Kidney (tissue), 14 donors: ENCODE results near the gene INPP5J. TPM values are rescaled to one million over a fixed set of nuclear protein-coding genes. Genes with fewer than 3 reads are reported as not detected.
"Not testable (repeated sequence)": the region's sequence is repeated elsewhere in the genome, so short reads cannot be mapped to it uniquely, and the experiment has no call there.

Experiments
- DNase-seq, 5 donors: peaks; one replicate each; pipeline ENCODE4 v3.0.0-alpha.2; 2013 to 2020
- FAIRE-seq: peaks from 2 replicates; lab custom pipeline; 2012; peaks lifted over from hg19 to GRCh38; lab: Jason Lieb, UNC
- H3K27ac ChIP-seq, 2 donors: one replicate each; pipeline ENCODE4 v1.7.0; 2013; ENCODE audit warnings: low read depth in 2 of 2, low read length in 2 of 2, inconsistent platforms in 1 of 2
- H3K27me3 ChIP-seq: one replicate; pipeline ENCODE4 v1.7.1; 2013; ENCODE audit warnings: low read length, inconsistent platforms; ENCODE audit not compliant: control insufficient read depth, insufficient read depth
- H3K36me3 ChIP-seq, 3 donors: one replicate each; pipeline versions ENCODE4 v1.7.0 to v1.7.1; 2013; ENCODE audit warnings: low read length in 3 of 3, control low read depth in 1 of 3, inconsistent platforms in 1 of 3; ENCODE audit not compliant: insufficient read depth in 3 of 3, control insufficient read depth in 2 of 3
- H3K4me1 ChIP-seq, 3 donors: one replicate each; pipeline versions ENCODE4 v1.7.0 to v1.7.1; 2013; ENCODE audit warnings: low read length in 3 of 3, inconsistent platforms in 1 of 3, low read depth in 1 of 3; ENCODE audit not compliant: control insufficient read depth in 2 of 3, insufficient read depth in 2 of 3
- H3K4me3 ChIP-seq, 3 donors: one replicate each; pipeline versions ENCODE4 v1.7.0 to v1.8.1; 2013; ENCODE audit warnings: low read length in 3 of 3, control low read depth in 1 of 3, inconsistent platforms in 1 of 3
- H3K9ac ChIP-seq, 3 donors: one replicate each; pipeline versions ENCODE4 v1.7.0 to v1.7.1; 2013; ENCODE audit warnings: low read length in 3 of 3, control low read depth in 1 of 3, inconsistent platforms in 1 of 3
- H3K9me3 ChIP-seq, 3 donors: one replicate each; pipeline versions ENCODE4 v1.7.0 to v1.7.1; 2013; ENCODE audit warnings: low read length in 3 of 3, control low read depth in 1 of 3, inconsistent platforms in 1 of 3; ENCODE audit not compliant: control insufficient read depth in 2 of 3, insufficient read depth in 1 of 3
- intact Hi-C: fragments of 100-400 bp; cut with DNase I; formaldehyde crosslinking; loops from one replicate; pipeline ENCODE4 v1.11.1; 2022
- polyA plus RNA-seq: library from polyadenylated mRNA; stranded (reverse); fragments of 350-450 nt; fragmentation: Illumina TruSeq; extraction: RNeasy Lipid Tissue Mini Kit (QIAGEN cat#74804); gene quantifications from one replicate; pipeline ENCODE4 v1.2.3, GENCODE V29; 2014; ENCODE audit warnings: low read depth, low replicate concordance; ENCODE audit not compliant: insufficient read depth
- total RNA-seq: library from RNA; stranded (reverse); fragmentation: NEBNext Ultra II Directional; extraction: Animal tissue kit (Norgen Biotek cat#: 25700); gene quantifications from one replicate; pipeline ENCODE4 v1.2.1, GENCODE V29; 2021
- TF ChIP-seq, protein P1 (sequence below): IDR thresholded peaks from 3 replicates; pipeline ENCODE4 v1.5.1; 2012; ENCODE audit warnings: mild to moderate bottlenecking, moderate library complexity, borderline replicate concordance; ENCODE audit not compliant: insufficient read depth; ENCODE audit errors: extremely low read depth
- donor health status: control.
- donor health status: control.
- donor health status: control.
- donor health status: control.
- donor health status: control.
- donor health status: DM: yes; HTN: yes; CAD: no.
- donor health status: Normal renal cell carcinoma (clear cell type).

Gene INPP5J
- total and polyA plus RNA-seq, 2 donors from 2014 or later, result 6.2 to 44.7 TPM

DNA sequence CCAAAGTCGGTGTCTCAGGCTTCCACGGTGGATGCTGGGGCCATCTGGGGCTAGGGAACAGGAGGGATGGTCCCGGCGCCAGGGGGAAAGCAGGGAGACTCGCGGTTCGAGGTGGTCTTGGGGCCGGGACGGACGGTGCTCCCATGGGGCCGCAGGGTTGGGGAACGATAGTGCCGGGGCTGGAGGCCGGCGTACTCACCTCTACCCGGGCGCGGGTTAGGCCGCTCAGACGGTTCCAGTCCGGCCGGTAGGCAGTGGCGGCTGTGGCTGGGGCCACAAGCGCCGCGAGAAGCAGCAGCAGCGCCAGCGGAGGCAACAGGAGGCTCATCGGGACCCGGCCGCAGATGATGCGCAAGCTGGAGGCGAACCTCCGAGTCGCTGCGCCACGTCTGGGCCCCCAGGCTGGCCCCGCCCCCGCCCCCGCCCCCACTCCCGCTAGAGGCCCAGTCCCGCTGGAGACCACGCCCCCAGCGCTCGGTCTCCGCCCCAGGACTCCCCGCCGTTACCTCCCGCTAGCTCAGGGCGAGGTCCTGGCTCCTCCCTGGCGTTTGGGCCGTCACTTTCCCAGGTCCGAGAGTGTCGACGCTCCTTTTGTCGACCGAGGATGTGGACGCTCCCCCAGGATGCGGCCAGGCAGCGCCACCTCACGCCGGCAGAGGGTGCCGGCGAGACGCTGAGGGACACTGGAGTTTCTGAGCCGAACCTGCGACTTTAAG lies 15.4 kb upstream of the INPP5J start, which contains the start of gene SELENOM:
TSS of gene SELENOM (minus strand) at position 391 of the 716 bp plus-strand sequence. CDS start at position 328, 63 bp downstream.
- H3K27me3 ChIP-seq, result no peaks in the 10 kb centered on the region
- H3K4me3 ChIP-seq, result peak within 1 kb of the TSS; percentile 61 to 81 (median 62)
- TF ChIP-seq, protein P1, sequence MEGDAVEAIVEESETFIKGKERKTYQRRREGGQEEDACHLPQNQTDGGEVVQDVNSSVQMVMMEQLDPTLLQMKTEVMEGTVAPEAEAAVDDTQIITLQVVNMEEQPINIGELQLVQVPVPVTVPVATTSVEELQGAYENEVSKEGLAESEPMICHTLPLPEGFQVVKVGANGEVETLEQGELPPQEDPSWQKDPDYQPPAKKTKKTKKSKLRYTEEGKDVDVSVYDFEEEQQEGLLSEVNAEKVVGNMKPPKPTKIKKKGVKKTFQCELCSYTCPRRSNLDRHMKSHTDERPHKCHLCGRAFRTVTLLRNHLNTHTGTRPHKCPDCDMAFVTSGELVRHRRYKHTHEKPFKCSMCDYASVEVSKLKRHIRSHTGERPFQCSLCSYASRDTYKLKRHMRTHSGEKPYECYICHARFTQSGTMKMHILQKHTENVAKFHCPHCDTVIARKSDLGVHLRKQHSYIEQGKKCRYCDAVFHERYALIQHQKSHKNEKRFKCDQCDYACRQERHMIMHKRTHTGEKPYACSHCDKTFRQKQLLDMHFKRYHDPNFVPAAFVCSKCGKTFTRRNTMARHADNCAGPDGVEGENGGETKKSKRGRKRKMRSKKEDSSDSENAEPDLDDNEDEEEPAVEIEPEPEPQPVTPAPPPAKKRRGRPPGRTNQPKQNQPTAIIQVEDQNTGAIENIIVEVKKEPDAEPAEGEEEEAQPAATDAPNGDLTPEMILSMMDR, result peak; percentile 87
- peak; percentile 98 for FAIRE-seq
- peak; percentile 95 to 99 (median 97) for DNase-seq
- peak within 1 kb of the TSS; percentile 60 to 94 (median 68) for H3K9ac ChIP-seq
- intact Hi-C loops, result no loop called here
- peak within 1 kb of the TSS; percentile 92 for H3K27ac ChIP-seq
- H3K4me1 ChIP-seq, result peaks cover 0 to 15% (median 0%) of the 10 kb centered on the region in 3 donors
- H3K9me3 ChIP-seq, result no peaks in the 10 kb centered on the region
- H3K36me3 ChIP-seq, result peaks cover 0 to 2% (median 0%) of the 10 kb centered on the region in 3 donors

DNA sequence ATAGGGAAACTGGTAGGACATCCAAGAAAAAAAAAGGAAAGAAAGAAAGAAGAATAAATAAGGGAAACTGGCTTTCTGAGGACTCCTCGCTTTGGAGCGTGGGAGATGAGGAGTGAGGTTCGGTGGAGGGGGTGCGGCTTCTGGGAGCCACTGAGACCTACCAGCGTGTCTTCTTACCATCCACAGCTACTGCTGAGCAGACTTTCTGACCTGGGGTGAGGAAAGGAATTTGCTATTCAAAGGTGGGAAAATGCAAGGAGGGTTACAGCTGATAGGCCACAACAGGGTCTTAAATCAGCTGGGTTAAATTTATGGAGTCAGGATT lies 14.9 kb upstream of the INPP5J start:
- Histone ChIP-seq H3K9me3 (no peaks in the 10 kb centered on the region), H3K4me1 (peaks cover 0 to 15% (median 0%) of the 10 kb centered on the region in 3 donors), H3K36me3 (no peaks in the 10 kb centered on the region), H3K9ac (peak overlapping the region; percentile 41 to 74 (median 60)), H3K4me3 (peak overlapping the region; percentile 57 to 62 (median 61)), H3K27ac (peak overlapping the region; percentile 59 to 87), H3K27me3 (no peaks in the 10 kb centered on the region)
- no peak for DNase-seq
- intact Hi-C loops, result no loop called here
- no peak for FAIRE-seq
- TF ChIP-seq, protein P1, result no peak

DNA sequence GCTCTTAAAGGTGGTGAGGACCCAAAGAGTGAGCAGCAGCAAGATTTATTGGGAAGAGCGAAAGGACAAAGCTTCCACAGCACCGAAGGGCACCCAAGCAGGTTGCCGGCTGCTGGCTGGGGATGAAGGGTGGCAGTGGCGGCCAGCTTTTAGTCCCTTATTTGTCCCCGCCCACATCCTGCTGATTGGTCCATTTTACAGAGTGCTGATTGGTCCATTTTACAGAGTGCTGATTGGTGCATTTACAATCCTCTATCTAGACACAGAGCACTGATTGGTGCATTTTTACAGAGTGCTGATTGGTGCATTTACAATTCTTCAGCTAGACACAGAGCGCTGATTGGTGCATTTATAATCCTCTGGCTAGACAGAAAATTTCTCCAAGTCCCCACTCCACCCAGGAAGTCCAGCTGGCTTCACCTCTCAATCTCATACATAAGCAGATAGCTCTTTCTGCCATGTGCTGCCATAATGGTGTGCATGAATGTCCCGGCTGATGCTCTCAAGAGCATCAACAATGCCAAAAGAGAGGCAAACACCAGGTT lies 10.1 kb upstream of the INPP5J start:
- intact Hi-C loops, result not testable (repeated sequence)

DNA sequence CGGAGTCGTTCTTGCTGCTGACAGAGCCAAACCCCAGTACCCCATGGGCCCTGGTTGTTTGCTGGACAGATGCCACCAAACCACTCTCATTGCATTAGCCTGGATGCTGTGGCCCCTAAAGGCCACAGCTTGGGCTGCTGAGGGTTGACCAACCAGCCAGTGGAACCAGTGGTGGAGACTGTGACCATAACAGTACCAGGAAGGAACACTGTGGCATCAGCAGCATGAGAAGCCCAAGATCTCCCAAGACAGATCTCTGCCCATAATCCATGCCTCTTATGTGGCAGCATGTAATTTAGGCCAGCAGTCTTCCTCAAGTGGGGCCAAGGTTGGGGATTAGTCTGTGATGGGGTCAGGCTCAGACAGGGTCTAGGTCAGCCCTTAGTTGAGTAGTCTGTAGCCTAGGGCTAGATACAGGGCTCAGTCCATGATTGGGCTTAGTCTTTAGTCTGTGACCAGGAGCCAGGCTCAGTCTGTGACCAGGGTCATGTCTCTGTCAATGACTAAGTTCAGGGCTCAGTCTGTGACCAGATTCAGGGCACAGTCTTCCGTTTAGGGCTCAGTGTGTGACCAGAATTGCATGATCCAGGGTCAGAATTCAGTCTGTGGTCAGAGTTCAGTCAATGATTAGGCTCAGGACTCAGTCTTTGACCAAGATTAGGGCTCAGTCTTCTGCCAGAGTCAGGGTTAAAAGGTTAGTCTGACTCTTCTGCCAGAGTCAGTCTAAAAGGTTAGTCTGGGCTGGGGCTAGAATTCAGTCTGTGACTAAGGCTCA lies 4.5 kb upstream of the INPP5J start:
- FAIRE-seq, result no peak

More for the DNA sequence above, 10.1 kb upstream of the INPP5J start:
- H3K9ac ChIP-seq, H3K27me3 ChIP-seq, H3K4me3 ChIP-seq, H3K27ac ChIP-seq, H3K4me1 ChIP-seq, DNase-seq, H3K36me3 ChIP-seq, H3K9me3 ChIP-seq, FAIRE-seq: not testable (repeated sequence)

More for the DNA sequence above, 4.5 kb upstream of the INPP5J start:
- intact Hi-C loops, result no loop called here
- H3K36me3 ChIP-seq, result no peaks in the 10 kb centered on the region
- H3K9me3 ChIP-seq, result no peaks in the 10 kb centered on the region
- no peak overlapping the region for H3K4me3 ChIP-seq
- DNase-seq, result no peak
- H3K27me3 ChIP-seq, result no peaks in the 10 kb centered on the region
- H3K4me1 ChIP-seq, result peaks cover 0 to 9% (median 0%) of the 10 kb centered on the region in 3 donors
- H3K9ac ChIP-seq, result no peak overlapping the region
- TF ChIP-seq, protein P1, result no peak
- H3K27ac ChIP-seq, result no peak overlapping the region
